H1 (cell line): ENCODE data around the gene SRRM5. TPM values are rescaled to one million over a fixed set of nuclear protein-coding genes. Genes with fewer than 3 reads are reported as not detected.

Experiments
- CTCF ChIA-PET: fragments of 300-600 bp; sonication (Branson Sonifier 250); formaldehyde crosslinking; loops from one replicate; lab custom pipeline; 2021; ENCODE audit not compliant: partially characterized antibody; lab: Charles Lee
- POLR2A ChIA-PET: fragments of 300-600 bp; sonication (Branson Sonifier 250); formaldehyde crosslinking; loops from one replicate; lab custom pipeline; 2021; ENCODE audit warnings: inconsistent platforms; ENCODE audit not compliant: partially characterized antibody; lab: Charles Lee
- DNase-seq, 2 experiments: peaks; one replicate each; pipeline versions ENCODE4 v3.0.0 to v3.0.0-alpha.2; 2010 to 2022; ENCODE audit warnings: low spot score in 2 of 2, low read depth in 1 of 2, mixed read lengths in 1 of 2
- FAIRE-seq: peaks from 2 replicates; lab custom pipeline; 2011; peaks lifted over from hg19 to GRCh38; lab: Jason Lieb, UNC
- H2AFZ ChIP-seq: 2 replicates; pipeline ENCODE4 v1.8.1; 2012; ENCODE audit warnings: low read length, inconsistent platforms
- H2AK5ac ChIP-seq: 2 replicates; pipeline ENCODE4 v1.6.1; 2013; ENCODE audit warnings: low read depth, low read length
- H2BK120ac ChIP-seq: replicated peaks from 2 replicates; pipeline ENCODE3; 2013; ENCODE audit warnings: low read depth, low read length, inconsistent platforms
- H2BK12ac ChIP-seq: 2 replicates; pipeline ENCODE4 v1.6.1; 2013; ENCODE audit warnings: low read depth, low read length
- H2BK15ac ChIP-seq: 2 replicates; pipeline ENCODE4 v1.6.1; 2013; ENCODE audit warnings: low read length
- H2BK20ac ChIP-seq: 2 replicates; pipeline ENCODE4 v1.6.1; 2013; ENCODE audit warnings: low read length
- H2BK5ac ChIP-seq: 2 replicates; pipeline ENCODE4 v1.6.1; 2013; ENCODE audit warnings: low read depth, low read length
- H3K14ac ChIP-seq: 2 replicates; pipeline ENCODE4 v1.6.1; 2013; ENCODE audit warnings: inconsistent platforms; ENCODE audit not compliant: insufficient read length
- H3K18ac ChIP-seq: 2 replicates; pipeline ENCODE4 v1.6.1; 2013; ENCODE audit warnings: low read length; ENCODE audit errors: extremely low read depth
- H3K23ac ChIP-seq: 2 replicates; pipeline ENCODE4 v1.6.1; 2013; ENCODE audit warnings: inconsistent platforms; ENCODE audit not compliant: insufficient read length
- H3K23me2 ChIP-seq: 2 replicates; pipeline ENCODE4 v1.6.1; 2013; ENCODE audit warnings: low read depth, low read length
- H3K27ac ChIP-seq: 2 replicates; pipeline ENCODE4 v1.6.1; 2011; ENCODE audit warnings: low read depth, low read length, inconsistent platforms
- H3K27me3 ChIP-seq, 4 experiments: replicated peaks in 1 of 4; 1 replicate in 1 of 4; 2 replicates in 3 of 4; pipeline versions ENCODE4 v1.6.1 to v1.8.1; 2011 to 2013; ENCODE audit warnings: low read length in 3 of 4, mild to moderate bottlenecking in 3 of 4, inconsistent platforms in 2 of 4, mixed read lengths in 2 of 4, moderate library complexity in 1 of 4; ENCODE audit not compliant: control insufficient read depth in 3 of 4, insufficient read depth in 3 of 4; ENCODE audit errors: extremely low read depth in 1 of 4
- H3K36me3 ChIP-seq, 4 experiments: 2 replicates each; pipeline versions ENCODE4 v1.6.1 to v1.8.1; 2011 to 2013; ENCODE audit warnings: mild to moderate bottlenecking in 4 of 4, low read length in 3 of 4, moderate library complexity in 2 of 4, control low read depth in 1 of 4, inconsistent platforms in 1 of 4; ENCODE audit not compliant: insufficient read depth in 4 of 4, control insufficient read depth in 2 of 4
- H3K4ac ChIP-seq: replicated peaks from 2 replicates; pipeline ENCODE3; 2013; ENCODE audit warnings: low read length, low read depth, mixed read lengths, inconsistent platforms; ENCODE audit not compliant: insufficient read length
- H3K4me1 ChIP-seq, 4 experiments: replicated peaks in 1 of 4; 1 replicate in 1 of 4; 2 replicates in 3 of 4; pipeline versions ENCODE4 v1.6.1 to v1.8.1; 2011 to 2013; ENCODE audit warnings: low read length in 3 of 4, inconsistent platforms in 2 of 4, mixed read lengths in 1 of 4; ENCODE audit not compliant: insufficient read depth in 4 of 4, control insufficient read depth in 3 of 4
- H3K4me2 ChIP-seq, 2 experiments: 2 replicates each; pipeline versions ENCODE4 v1.6.1 to v1.8.1; 2011 to 2013; ENCODE audit warnings: low read depth in 2 of 2, low read length in 2 of 2, control low read depth in 1 of 2, inconsistent platforms in 1 of 2, mild to moderate bottlenecking in 1 of 2; ENCODE audit not compliant: insufficient read depth in 1 of 2
- H3K4me3 ChIP-seq, 4 experiments: fragments of 200-600, 300-600 bp in 1 of 4; sonication (generic), shearing (Covaris generic), sonication (Bioruptor Twin) in 1 of 4; 2 replicates each; pipeline versions ENCODE4 v1.5.1 to v1.8.1; 2011 to 2016; ENCODE audit warnings: low read length in 4 of 4, low read depth in 3 of 4, control low read depth in 2 of 4, inconsistent platforms in 2 of 4, mild to moderate bottlenecking in 2 of 4, mixed read lengths in 1 of 4, moderate library complexity in 1 of 4; ENCODE audit not compliant: insufficient read depth in 2 of 4; ENCODE audit errors: extremely low read depth in 1 of 4
- H3K56ac ChIP-seq: replicated peaks from 2 replicates; pipeline ENCODE3; 2013; ENCODE audit warnings: low read depth, mild to moderate bottlenecking, mixed read lengths, low read length, inconsistent platforms; ENCODE audit not compliant: insufficient read length
- H3K79me1 ChIP-seq: 2 replicates; pipeline ENCODE4 v1.6.1; 2013; ENCODE audit warnings: low read depth, low read length, control low read depth
- H3K79me2 ChIP-seq, 2 experiments: 2 replicates each; pipeline versions ENCODE4 v1.6.1 to v1.8.1; 2012 to 2013; ENCODE audit warnings: low read length in 2 of 2, mild to moderate bottlenecking in 2 of 2, inconsistent platforms in 1 of 2; ENCODE audit not compliant: insufficient read depth in 2 of 2, control insufficient read depth in 1 of 2
- H3K9ac ChIP-seq, 4 experiments: replicated peaks in 1 of 4; 1 replicate in 1 of 4; 2 replicates in 3 of 4; pipeline versions ENCODE4 v1.6.1 to v1.8.1; 2011 to 2013; ENCODE audit warnings: low read depth in 3 of 4, low read length in 3 of 4, control low read depth in 2 of 4, mild to moderate bottlenecking in 2 of 4, moderate library complexity in 2 of 4, inconsistent platforms in 1 of 4; ENCODE audit errors: extremely low read depth in 1 of 4
- H3K9me3 ChIP-seq, 2 experiments: 2 replicates each; pipeline versions ENCODE4 v1.6.1 to v1.8.1; 2012 to 2013; ENCODE audit warnings: mild to moderate bottlenecking in 2 of 2, moderate library complexity in 2 of 2, control low read depth in 1 of 2, inconsistent platforms in 1 of 2, low read depth in 1 of 2, low read length in 1 of 2, mixed read lengths in 1 of 2; ENCODE audit not compliant: insufficient read depth in 2 of 2
- H4K20me1 ChIP-seq, 2 experiments: replicated peaks in 1 of 2; 2 replicates each; pipeline versions ENCODE3 to v1.8.1; 2011 to 2013; ENCODE audit warnings: inconsistent platforms in 2 of 2, low read length in 2 of 2, mild to moderate bottlenecking in 1 of 2; ENCODE audit not compliant: insufficient read depth in 2 of 2, control insufficient read depth in 1 of 2
- H4K5ac ChIP-seq: 2 replicates; pipeline ENCODE4 v1.6.1; 2013; ENCODE audit warnings: low read length, low read depth, mixed read lengths, inconsistent platforms; ENCODE audit not compliant: insufficient read length
- H4K8ac ChIP-seq: 2 replicates; pipeline ENCODE4 v1.8.0; 2013; ENCODE audit warnings: mild to moderate bottlenecking, moderate library complexity, low read length, inconsistent platforms; ENCODE audit not compliant: insufficient read depth; ENCODE audit errors: extremely low read depth
- H4K91ac ChIP-seq: replicated peaks from 2 replicates; pipeline ENCODE3; 2013; ENCODE audit warnings: low read length, mixed read lengths, inconsistent platforms; ENCODE audit not compliant: insufficient read length
- SIN3A ChIP-seq, 2 experiments: IDR thresholded peaks in 1 of 2; conservative IDR thresholded peaks in 1 of 2; 2 replicates each; pipeline ENCODE4 v1.6.1; 2011 to 2012; ENCODE audit warnings: low read length in 2 of 2, improper control_type of control experiment in 1 of 2, low read depth in 1 of 2, mild to moderate bottlenecking in 1 of 2
- WGBS, 2 experiments: shearing (Covaris generic) in 1 of 2; methylation state at CpG; one replicate each; pipeline versions ENCODE4 v1.1.6 to v1.1.7; 2013 to 2015; ENCODE audit warnings: low lambda C conversion rate in 2 of 2, mixed read lengths in 2 of 2, inconsistent platforms in 1 of 2, low coverage in 1 of 2, missing lambda C conversion rate in 1 of 2; ENCODE audit not compliant: insufficient replicate concordance in 2 of 2, insufficient coverage in 1 of 2, insufficient read length in 1 of 2; ENCODE audit errors: extremely low coverage in 1 of 2, missing lambda C conversion rate in 1 of 2; 5-methylcytosine and 5-hydroxymethylcytosine counted together
- polyA plus RNA-seq, 7 experiments: library from polyadenylated mRNA; depleted of rRNA in 3 of 7; stranded (reverse) in 5 of 7; unstranded in 2 of 7; fragments of >200 nt in 5 of 7; fragments of 200-250 nt in 2 of 7; gene quantifications; 1 replicate in 5 of 7; 2 replicates in 1 of 7; 4 replicates in 1 of 7; pipeline versions ENCODE4 v1.2.1 to v1.2.3, GENCODE V29; 2011 to 2013; ENCODE audit warnings: missing spikeins in 2 of 7, mixed read lengths in 2 of 7
- total RNA-seq: library from RNA; stranded (reverse); fragmentation: NEBNext Ultra II Directional; extraction: Animal tissue kit (Norgen Biotek cat#: 25700); gene quantifications from 2 replicates; pipeline ENCODE4 v1.2.1, GENCODE V29; 2021

The SRRM5 gene
- total and polyA plus RNA-seq, 2 of the 8 experiments (the other 6 are each of a cell fraction or from before 2014, with no cell fraction given), result 0.06 to 0.11 TPM

GRCh38 chr19:43623889-43624670 is 12.2 kb downstream of the SRRM5 start:
- Histone ChIP-seq H3K4me2 (peak overlapping the region in 1 of 2 experiments; percentile 37; a peak in 1 of 4 replicates), H3K56ac (no peak overlapping the region), H3K9ac (no peak overlapping the region), H3K9me3 (no peaks in the 10 kb centered on the region), H3K4ac (no peak overlapping the region), H2BK12ac (peak overlapping the region; percentile 75; the same call in 1 of the 2 replicates), H3K27ac (no peak overlapping the region), H3K79me2 (no peaks in the 10 kb centered on the region; a peak in 1 of 4 replicates), H2BK120ac (no peak overlapping the region), H3K4me1 (peaks cover 4 to 12% (median 9%) of the 10 kb centered on the region in 4 experiments), H3K14ac (no peak overlapping the region), H2AK5ac (peak overlapping the region; percentile 88; the same call in 1 of the 2 replicates), H3K79me1 (no peaks in the 10 kb centered on the region; the same call in 1 of the 2 replicates), H2BK20ac (no peak overlapping the region), H4K20me1 (peaks cover 1 to 4% of the 10 kb centered on the region in 2 experiments), H3K23ac (no peak overlapping the region), H3K18ac (no peak overlapping the region), H3K36me3 (no peaks in the 10 kb centered on the region; a peak in 2 of 8 replicates), H2BK5ac (no peak overlapping the region), H2BK15ac (no peak overlapping the region), H4K91ac (peak overlapping the region; percentile 32), H3K27me3 (no peaks in the 10 kb centered on the region), H3K4me3 (no peak overlapping the region), H4K8ac (no peak overlapping the region; the same call in 1 of the 2 replicates), H4K5ac (no peak overlapping the region), H3K23me2 (peaks cover 8% of the 10 kb centered on the region), H2AFZ (no peak overlapping the region)
- TF ChIP-seq SIN3A (conservative IDR thresholded peaks at IDR 0.05 in 1 of 2, IDR thresholded peaks at IDR 0.05 in 1 of 2; ENCODE audit: low read depth in 1 of 2, low read length in 2 of 2), result no peak
- DNase-seq (peak in 1 of 2 experiments; percentile 86), FAIRE-seq (no peak)
- CTCF ChIA-PET, result interaction anchor here (1.2 to 3.8 kb wide), 4 partner anchors 11 to 30 kb away, joined by 4 to 22 read pairs (median 10); partner anchors contain the start of gene SRRM5
- POLR2A ChIA-PET, result interaction anchor here (0.6 to 2.4 kb wide), 11 partner anchors 10 to 161 kb away, joined by 3 to 12 read pairs (median 3); partner anchors contain the start of genes IRGQ and ZNF576
- WGBS, 2 experiments, result 89% methylated on average over 35 of the region's 35 CpGs; no CpG with 5 or more reads in 1 of the 2 experiments
